OCI-LY7 (cell line): ENCODE data around the gene MICB.

Experiments used
- EZH2phosphoT487 ChIP-seq: fragments of 200-600 bp; sonication (generic); IDR thresholded peaks from 2 replicates; pipeline ENCODE4 v1.6.1; 2018; ENCODE audit warnings: low read depth, borderline replicate concordance, mild to moderate bottlenecking, mixed run types, antibody characterized with exemption, low read length, moderate library complexity, mixed read lengths
- TF ChIP-seq, protein P1 (sequence below): fragments of 200-600 bp; sonication (generic); conservative IDR thresholded peaks from 2 replicates; pipeline ENCODE4 v1.5.1; 2014; ENCODE audit warnings: mild to moderate bottlenecking, antibody characterized with exemption, low read length, moderate library complexity, mixed read lengths

GRCh38 chr6:31472259-31472658, 25.7 kb upstream of the MICB start:
- TF ChIP-seq, protein P1, sequence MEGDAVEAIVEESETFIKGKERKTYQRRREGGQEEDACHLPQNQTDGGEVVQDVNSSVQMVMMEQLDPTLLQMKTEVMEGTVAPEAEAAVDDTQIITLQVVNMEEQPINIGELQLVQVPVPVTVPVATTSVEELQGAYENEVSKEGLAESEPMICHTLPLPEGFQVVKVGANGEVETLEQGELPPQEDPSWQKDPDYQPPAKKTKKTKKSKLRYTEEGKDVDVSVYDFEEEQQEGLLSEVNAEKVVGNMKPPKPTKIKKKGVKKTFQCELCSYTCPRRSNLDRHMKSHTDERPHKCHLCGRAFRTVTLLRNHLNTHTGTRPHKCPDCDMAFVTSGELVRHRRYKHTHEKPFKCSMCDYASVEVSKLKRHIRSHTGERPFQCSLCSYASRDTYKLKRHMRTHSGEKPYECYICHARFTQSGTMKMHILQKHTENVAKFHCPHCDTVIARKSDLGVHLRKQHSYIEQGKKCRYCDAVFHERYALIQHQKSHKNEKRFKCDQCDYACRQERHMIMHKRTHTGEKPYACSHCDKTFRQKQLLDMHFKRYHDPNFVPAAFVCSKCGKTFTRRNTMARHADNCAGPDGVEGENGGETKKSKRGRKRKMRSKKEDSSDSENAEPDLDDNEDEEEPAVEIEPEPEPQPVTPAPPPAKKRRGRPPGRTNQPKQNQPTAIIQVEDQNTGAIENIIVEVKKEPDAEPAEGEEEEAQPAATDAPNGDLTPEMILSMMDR = no peak
- no peak for TF ChIP-seq EZH2phosphoT487
